NCI-H2107 treated with DMSO at 0.1 percent for 48 hours (cell line): ENCODE results near the gene CNTROB.

Experiments used
- DNase-seq: peaks from one replicate; lab custom pipeline; 2025; ENCODE audit not compliant: unreplicated experiment; lab: John Stamatoyannopoulos, UW

Gene CNTROB

GRCh38 chr17:7982173-7982572 is 50.2 kb downstream of the CNTROB start:
- DNase-seq = no peak

- DNase-seq = no peak
These were observed 50.7 kb downstream of the CNTROB start for GRCh38 chr17:7982666-7983065.

DNA sequence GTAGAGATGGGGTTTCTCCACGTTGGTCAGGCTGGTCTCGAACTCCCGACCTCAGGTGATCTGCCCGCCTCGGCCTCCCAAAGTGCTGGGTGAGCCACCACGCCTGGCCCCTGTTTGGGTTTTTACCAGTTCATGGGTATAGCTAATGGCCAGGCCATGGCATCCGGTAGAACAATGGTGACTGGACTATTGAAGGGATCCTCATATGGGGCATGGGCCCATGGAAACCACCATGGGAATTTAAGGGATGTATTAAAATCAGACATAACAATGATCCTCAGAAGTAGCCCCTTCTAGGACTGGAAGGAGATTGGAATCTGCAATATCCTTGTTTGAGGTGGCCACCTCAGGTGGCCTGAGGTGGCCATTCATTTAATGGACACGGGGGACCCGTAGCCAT is 52.9 kb downstream of the CNTROB start:
- no peak for DNase-seq

DNA sequence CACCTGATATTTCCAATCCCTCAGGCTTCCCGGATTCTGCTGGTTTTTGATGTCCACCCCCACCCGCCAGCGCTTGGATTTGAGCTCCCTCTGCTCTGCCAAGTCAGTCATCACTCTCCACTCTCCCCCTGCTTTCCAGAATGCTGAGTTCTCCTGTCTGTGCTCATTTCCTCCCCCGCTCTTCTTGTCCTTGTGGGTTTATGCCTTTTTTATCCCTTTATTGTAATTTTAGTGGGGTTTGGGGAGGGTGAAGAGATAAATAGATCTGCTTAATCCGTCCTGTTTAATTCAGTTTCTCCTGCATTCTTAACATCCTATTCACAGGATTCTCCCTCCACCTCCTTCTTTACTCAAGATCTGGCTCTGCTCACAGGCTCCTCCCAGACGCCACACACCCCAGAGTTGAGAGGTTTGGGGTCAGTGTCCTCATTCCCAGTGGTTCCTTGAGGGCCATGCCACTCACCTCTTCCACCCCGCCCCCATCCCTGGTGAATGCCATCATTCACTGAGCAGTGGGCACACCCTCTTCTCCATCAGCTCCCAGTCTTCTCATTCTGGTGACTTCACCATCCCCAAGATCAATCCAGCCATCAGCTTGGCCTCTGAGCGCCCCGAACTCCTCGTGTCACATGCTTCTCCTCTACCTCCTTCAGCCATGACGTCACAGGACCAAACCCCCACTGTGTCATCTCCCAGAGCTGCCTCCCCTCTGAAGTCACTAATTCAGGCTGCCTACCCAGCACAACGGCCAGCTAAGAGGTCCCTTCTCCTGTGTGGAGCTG is 55.3 kb downstream of the CNTROB start:
- no peak for DNase-seq

DNA sequence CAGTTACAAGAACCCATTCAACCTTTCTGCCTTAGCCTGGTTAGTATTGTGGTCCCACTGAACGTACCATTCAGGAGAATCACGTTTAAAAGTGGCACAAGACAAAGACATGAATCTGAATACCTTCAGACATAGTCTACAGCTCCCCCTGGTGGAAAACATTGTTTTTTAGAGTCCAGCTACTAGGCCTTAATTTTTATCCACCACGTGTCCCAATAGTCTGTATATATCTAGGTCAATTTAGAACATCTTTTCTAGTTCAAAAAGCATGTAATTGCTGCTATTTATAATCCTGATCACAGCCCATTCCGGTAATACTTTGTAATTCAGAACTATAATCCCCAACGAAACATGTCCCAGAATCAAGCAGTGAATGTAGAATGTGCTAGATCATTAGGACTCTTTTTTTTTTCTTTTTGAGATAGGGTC is 56.8 kb downstream of the CNTROB start:
- peak; percentile 58 for DNase-seq

DNA sequence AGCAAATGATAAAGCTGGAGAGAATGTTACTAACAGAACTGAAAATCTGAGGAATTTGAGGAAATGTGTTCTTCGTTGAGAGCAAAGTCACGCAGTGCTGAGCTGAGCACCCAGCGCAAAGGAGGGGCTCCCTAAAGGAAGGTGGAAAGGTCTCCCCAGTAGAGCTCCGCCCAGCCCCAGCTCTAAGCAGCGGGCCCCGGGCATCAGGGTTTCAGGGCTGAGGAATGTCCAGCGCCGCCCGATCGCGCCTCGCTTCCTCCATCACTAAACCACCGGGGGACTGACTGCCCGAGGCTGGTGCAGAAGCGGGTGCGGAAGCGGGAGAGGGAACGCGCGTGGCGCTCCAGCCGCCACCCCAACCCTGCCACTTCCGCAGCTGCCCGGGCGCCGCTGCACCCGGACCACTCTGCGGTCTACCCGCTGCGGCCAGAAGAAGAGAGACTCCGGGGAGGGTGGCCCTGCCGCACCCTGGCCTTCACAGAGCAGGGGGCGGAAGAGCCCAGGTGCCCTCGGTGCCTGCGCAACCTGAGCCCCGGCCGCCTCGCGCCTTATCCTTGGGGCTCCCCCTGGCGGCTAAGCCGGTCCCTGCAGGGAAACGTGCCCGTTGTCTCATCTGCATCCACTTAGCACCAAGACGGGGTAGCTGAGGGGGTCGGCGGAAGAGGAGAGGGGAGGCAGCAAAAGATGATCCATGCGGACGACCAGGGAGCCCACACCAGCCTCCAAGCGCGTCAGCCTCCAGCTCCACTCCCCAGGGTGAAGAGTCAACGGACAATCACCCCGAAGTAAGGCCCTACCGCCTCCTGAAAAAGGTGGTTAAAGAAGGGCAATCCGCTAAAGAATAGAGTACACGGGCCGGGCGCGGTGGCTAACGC is 58.0 kb downstream of the CNTROB start:
- DNase-seq = peak; percentile 6

DNA sequence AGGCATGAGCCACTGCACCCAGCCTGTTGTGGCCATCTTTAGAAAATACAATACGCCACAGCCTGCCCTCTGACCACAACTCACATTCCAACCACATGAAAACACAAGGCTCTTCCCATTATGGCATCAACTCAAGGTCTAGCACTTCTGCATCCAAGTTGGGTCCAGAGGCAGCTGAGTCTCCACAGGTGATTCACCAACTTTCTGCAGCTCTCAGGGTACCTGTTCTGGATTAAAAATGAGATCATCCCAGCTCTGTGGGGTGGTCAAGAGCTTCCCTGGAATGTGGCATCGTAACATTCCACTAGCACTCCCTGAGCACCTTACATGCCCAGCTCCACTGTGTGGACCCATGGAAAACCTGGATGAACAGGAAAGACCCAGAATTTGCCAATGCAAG is 60.5 kb downstream of the CNTROB start:
- no peak for DNase-seq

DNA sequence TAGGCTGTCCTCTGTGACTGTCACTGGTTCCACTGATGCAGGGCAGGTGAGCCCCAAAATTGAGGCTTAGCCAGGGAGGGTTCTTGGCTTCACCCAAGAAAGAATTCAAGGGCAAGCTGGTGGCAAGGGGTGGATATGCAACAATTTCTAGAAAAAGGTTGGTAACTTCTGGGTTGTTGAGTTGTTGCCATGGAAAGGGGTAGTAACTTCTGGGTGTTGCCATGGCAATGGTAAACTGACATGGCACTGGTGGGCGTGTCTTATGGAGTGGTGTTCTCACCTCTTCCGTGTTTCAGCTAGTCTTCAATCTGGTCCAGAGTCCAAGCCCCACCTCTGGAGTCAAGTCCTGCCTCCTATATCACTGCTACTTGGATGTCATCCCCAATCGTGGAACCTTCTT is 60.9 kb downstream of the CNTROB start:
- no peak for DNase-seq

DNA sequence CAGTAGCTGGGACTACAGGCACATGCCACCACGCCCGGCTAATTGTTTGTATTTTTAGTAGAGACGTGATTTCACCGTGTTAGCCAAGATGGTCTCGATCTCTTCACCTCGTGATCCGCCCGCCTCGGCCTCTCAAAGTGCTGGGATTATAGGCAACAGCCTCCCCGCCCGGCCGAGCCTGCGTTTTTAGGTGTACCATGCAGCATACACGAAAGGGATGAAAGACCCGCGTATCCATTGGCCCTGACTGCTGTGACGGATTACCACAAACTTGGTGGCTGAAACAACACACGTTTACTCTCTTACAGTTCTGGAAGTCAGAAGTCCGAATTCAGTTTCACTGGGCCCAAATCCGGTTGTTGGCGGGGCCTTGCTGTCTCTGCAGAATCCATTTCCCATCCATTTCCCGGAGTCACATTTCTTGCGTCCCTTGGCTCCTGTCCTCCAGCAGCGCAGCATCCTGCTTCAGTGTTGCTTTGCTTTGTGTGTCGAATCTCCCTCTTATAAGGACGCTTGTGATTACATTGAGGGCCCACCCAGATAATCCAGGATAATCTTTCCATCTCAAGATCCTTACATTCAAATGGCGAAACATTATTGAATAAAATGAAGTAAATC is 62.1 kb downstream of the CNTROB start:
- no peak for DNase-seq

GRCh38 chr17:7995724-7996123 is 63.7 kb downstream of the CNTROB start:
- no peak for DNase-seq

DNA sequence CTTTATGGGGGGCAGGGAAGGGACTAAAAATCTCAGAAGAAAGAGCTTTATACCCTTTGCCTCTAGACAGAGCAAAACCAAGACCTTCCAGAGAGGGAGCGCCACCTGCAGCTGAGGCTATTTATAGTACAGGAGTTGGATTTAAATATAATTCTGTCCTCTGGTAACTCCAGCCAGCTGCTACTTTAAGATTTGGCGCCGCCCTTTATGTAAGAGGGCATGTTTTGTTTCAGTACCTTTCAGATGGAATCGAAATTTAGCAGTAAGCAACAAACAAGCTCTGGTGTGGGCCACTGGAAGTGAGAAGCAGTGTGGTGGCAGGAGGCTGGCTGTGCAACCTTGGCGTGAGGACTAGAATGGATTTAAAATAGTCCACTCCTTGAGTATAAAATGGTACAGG is 65.2 kb downstream of the CNTROB start:
- peak; percentile 62 for DNase-seq
